Jurkat, Clone E6-1 (cell line): ENCODE measurements around the gene PTGES.
"Not testable (repeated sequence)": the region's sequence is repeated elsewhere in the genome, so short reads cannot be mapped to it uniquely, and the experiment has no call there.

Source experiments
- DNase-seq: peaks from one replicate; pipeline ENCODE4 v3.0.0-alpha.2; 2011; ENCODE audit warnings: low read depth, low spot score
- H3K4me3 ChIP-seq: 2 replicates; pipeline ENCODE4 v1.5.1; 2011; ENCODE audit warnings: mild to moderate bottlenecking, low read length, control low read depth, moderate library complexity

The PTGES gene

GRCh38 chr9:129774791-129775447, 22.1 kb upstream of the PTGES start:
- DNase-seq = no peak
- H3K4me3 ChIP-seq = no peak overlapping the region

DNA sequence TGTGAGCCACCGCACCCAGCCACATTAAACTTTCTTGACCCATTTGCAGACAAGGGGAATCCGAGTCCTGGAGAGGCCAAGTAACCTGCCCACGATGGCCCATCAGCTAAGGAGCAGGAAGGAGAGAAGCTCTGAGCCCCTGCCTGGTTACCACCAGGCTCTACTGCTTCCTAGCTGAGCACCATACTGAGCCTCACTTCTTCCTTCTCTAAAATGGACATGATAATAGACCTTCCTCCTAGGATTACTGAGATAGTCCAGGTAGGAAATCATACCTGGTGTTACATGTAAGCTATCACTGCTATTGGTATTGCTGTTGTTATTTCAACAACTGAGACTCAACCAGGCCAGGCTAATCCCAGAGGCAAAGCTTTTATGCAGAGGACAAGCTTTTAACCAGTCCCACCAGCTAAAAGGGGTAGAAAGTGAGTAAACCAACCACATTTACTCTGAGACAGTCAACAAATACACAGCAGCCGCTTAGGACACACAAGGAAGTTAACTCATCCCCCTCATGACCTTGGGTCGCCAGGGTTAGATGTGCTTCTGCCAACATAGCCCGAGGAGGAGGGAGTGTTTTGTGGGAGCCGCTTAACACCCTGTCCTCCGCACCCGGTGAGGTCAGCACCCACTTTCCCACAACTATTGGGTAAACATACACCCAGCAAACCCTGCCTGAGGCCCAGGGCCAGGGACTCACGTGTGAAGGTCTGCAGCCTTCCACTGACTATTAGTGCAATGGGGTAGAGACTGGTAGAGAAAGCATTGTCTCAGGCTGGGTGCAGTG, 20.6 kb upstream of the PTGES start:
- H3K4me3 ChIP-seq = no peak overlapping the region
- DNase-seq = no peak

DNA sequence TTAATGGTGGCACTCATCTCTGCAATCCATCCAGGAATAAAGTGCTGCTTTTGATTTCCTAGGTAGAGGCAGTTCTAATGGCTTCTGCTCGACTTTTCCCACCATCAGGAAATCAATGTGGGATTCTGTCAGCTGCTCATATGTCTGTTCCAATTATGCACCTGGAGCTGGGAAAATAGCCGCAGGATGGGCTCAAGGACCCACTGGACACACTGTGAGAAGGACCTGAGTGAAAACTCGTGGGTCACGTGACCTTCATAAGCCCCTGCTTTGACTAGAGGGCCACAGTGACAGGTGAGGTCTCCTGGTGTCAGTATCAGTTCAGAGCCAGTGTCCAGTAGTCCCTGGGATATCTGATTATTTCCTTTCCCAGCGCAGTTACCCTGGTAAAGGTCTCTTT, 17.9 kb upstream of the PTGES start:
- DNase-seq = no peak
- H3K4me3 ChIP-seq = no peak overlapping the region

DNA sequence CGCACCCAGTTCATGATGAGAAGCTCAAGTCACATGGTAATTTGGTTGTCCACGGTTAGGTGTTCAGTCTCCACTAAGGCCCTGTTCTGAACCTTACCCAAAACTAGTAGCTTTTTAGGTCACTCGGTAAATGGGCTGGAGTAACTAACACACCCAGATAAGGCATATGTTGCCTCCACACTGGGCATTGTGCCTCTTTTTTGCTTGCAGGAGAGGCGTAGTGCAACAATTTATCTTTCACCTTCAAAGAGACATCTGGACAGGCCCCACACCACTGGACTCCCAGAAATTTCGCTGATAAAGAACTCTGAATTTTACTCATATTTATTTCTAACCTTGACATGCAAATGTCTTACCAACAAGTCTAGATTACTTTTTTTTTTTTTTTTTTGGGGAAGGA, 16.8 kb upstream of the PTGES start:
- DNase-seq = no peak
- H3K4me3 ChIP-seq = no peak overlapping the region

- H3K4me3 ChIP-seq = no peak overlapping the region
- DNase-seq = no peak
Observed at GRCh38 chr9:129768486-129768885, 15.6 kb upstream of the PTGES start.

- no peak for DNase-seq
Observed at GRCh38 chr9:129765764-129766317, 13.0 kb upstream of the PTGES start.

GRCh38 chr9:129762985-129763926, 10.4 kb upstream of the PTGES start:
- H3K4me3 ChIP-seq = no peak overlapping the region
- DNase-seq = no peak

More at GRCh38 chr9:129765764-129766317, 13.0 kb upstream of the PTGES start:
- H3K4me3 ChIP-seq = no peak overlapping the region

DNA sequence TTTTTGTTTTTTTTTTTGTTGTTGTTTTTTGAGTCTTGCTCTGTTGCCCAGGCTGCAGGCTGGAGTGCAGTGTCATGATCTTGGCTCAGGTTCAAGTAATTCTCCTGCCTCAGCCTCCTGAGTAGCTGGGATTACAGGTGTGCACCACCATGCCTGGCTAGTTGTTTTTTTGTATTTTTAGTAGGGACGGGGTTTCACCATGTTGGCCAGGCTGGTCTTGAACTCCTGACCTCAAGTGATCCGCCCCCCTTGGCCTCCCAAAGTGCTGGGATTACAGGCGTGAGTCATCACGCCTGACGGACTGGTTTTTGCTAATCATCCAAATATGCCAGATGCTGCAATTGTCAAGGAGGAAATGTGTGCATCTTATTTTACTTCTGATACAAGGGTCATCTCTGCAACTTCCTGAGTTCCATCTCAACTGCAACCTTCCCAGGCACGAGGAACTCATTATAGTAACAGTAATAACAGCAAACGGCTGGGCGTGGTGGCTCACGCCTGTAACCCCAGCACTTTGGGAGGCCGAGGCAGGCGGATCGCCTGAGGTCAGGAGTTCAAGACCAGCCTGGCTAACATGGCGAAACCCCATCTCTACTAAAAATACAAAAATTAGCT, 9.6 kb upstream of the PTGES start:
- not testable (repeated sequence) for H3K4me3 ChIP-seq, DNase-seq

- no peak overlapping the region for H3K4me3 ChIP-seq
- no peak for DNase-seq
Observed at GRCh38 chr9:129761901-129762369, 9.1 kb upstream of the PTGES start.

DNA sequence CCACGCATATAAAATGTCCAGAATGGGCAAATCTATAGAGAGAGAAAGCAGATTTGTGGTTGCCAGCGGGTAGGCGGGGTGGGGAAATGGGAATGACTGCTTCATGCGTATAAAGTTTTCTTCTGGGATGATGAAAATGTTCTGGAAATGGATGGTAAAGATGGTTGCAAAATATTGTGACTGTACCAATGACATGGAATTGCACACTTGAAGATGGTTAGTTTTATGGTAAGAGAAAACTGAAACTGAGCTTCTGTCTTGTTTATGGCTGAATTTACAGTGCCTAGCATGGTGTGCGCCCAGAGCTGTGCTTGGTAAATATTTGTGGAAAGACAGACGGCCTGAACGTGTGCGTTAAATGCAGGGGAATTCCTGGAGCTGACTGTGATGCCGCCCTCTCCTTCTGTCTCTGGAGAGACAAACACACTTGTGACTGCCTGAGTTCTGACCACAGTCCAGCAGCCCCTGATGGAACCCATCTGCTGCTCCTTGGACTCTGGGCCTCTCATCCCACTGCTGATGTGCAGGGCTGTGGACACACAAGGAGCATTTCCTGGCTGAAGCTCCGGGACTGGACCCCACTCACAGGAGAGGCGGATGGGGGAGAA, 8.6 kb upstream of the PTGES start:
- H3K4me3 ChIP-seq = no peak overlapping the region
- DNase-seq = no peak

- DNase-seq = not testable (repeated sequence)
Observed at GRCh38 chr9:129760784-129761183, 7.9 kb upstream of the PTGES start.

DNA sequence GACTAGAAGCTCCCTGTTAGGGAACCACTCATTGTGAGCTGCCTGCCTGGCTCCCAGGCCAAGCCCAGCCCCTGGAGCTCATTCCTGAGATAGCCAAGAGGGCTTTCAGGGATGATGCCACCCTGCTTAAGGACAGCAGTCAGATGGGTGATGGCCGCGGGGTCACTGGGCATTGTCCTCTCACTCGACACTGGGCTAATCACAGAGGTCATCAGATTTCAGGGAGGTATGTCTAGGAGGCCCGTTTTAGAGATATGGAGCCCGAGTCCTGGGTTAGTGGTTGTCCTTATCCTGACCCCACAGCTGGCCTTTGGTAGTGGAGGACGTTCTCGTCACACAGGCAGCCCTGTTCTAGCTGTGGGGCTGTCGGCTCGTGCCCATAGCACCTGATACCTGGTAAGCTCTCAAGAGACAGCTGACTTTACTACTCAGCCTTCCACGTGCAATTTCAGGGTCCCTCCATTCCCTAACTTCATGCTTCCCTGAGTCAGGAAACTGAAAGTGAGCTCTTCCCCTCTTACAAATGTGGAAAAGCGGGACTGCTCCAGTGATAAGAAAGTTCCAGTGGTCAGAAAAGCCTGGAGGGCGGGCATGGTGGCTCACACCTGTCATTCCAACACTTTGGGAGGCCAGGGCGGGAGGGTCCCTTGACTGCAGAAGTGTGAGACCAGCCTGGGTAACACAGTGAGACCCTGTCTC, 7.1 kb upstream of the PTGES start:
- DNase-seq = no peak
- H3K4me3 ChIP-seq = no peak overlapping the region

More at GRCh38 chr9:129760784-129761183, 7.9 kb upstream of the PTGES start:
- not testable (repeated sequence) for H3K4me3 ChIP-seq

- DNase-seq = no peak
- no peak overlapping the region for H3K4me3 ChIP-seq
Observed at GRCh38 chr9:129759319-129759718, 6.5 kb upstream of the PTGES start.

- no peak overlapping the region for H3K4me3 ChIP-seq
- no peak for DNase-seq
Observed at GRCh38 chr9:129757045-129757444, 4.2 kb upstream of the PTGES start.

DNA sequence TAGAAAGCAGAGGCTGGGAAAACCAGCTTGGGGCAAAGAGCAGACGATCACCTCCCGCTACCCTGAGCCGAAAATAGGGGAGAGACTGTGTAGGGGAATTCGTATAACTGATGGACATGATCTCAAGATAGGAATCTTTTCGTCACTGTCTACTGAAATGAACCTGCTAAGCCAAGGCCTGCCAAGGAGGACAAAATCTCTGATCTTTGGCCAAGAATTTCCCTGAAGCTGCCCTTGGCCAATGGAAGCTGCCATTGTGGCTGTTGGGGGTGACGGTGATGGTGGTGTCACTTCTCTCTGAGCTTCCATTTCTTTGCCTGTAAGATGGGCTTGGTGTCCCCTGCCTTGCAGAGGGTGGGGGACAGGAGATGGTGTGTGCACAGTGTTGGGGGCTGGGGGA, 3.3 kb upstream of the PTGES start:
- H3K4me3 ChIP-seq = no peak overlapping the region

DNA sequence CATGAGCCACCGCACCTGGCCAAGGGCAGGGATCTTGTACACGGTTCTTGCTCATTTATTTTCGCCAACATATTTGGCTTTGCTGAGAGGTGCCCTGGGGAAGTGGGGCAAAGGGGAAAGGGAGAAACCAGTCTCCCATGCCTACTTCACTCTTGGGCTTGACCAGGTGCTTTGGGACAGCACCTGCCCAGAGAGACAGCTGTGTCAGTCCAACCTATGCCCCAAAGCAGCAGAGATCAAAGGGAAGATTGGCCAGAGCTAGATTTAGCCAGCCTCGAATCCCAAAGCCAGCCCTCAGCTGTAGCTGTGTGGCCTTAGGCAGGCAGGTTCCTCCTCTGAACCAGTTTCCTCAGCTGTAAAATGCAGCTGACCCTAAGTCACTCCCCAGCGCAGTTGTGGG, 2.3 kb upstream of the PTGES start:
- no peak for DNase-seq
- H3K4me3 ChIP-seq = no peak overlapping the region

More for the DNA sequence above, 3.3 kb upstream of the PTGES start:
- DNase-seq = no peak

DNA sequence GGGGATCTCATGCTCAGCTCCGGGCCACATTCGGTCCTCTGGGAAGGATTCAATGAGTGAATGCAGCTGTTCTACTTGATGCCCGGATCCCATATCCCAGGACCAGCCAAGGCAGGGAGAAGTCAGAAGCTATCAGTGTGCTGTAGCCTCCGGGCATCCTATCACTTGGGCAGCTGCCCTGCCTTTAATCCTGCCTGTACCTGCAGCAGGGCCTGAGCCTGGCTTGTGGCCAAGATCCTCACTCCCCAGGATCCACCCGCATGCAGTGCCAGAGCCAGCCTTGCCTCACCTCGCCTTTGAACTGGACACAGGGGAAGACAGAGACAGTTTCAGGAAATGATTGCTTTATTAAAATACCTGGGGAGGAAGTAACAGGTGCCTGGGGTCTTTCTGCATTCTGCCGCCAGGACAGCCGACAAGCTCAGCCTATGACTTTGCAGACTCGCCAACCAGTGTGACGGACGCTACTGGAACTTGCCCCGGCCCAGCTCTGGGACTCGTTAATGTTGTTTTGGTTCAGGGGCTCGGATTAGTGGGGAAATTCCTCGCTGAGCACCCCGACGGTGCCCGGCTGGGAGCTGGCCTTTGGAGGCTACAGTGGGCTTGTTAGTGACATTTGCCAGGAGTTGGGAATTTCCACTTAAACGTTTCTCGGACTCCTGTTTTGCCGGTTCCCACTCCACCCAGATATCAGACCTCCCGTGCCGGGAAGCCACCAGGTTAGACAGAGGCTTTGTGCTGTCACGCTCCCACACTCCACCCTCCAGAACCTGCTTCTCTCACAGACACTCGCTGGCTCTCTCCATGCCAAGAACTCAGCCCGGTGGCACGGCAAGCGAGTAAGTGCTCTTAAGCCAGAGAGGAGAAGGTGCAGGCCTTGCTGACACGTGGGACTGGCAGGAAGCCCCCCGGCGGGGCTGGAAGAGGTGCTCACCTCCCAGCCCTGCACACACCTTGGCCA, 721 bp downstream of the PTGES start:
- H3K4me3 ChIP-seq = no peak overlapping the region
- no peak for DNase-seq
